HepG2 (cell line): ENCODE measurements around the gene PIP4K2B. TPM values are rescaled to one million over a fixed set of nuclear protein-coding genes. Genes with fewer than 3 reads are reported as not detected.

Experiments
- EEA1 ChIP-seq: sonication (generic); formaldehyde crosslinking; IDR thresholded peaks from 2 replicates; pipeline ENCODE4 v1.5.1; 2020; ENCODE audit warnings: mild to moderate bottlenecking, missing genetic modification reagents, borderline replicate concordance
- MAZ ChIP-seq, 2 experiments: sonication (generic) in 1 of 2; formaldehyde crosslinking in 1 of 2; IDR thresholded peaks; 2 replicates each; pipeline versions ENCODE4 v1.5.0 to v1.6.1; 2012 to 2020; ENCODE audit warnings: low read depth in 2 of 2, mild to moderate bottlenecking in 2 of 2, borderline replicate concordance in 1 of 2, improper control_type of control experiment in 1 of 2, low read length in 1 of 2, missing genetic modification reagents in 1 of 2, moderate library complexity in 1 of 2
- NR2F2 ChIP-seq: IDR thresholded peaks from 2 replicates; pipeline ENCODE4 v1.6.1; 2012; ENCODE audit warnings: low read depth, inconsistent platforms, borderline replicate concordance
- PHF20 ChIP-seq: sonication (generic); formaldehyde crosslinking; IDR thresholded peaks from 2 replicates; pipeline ENCODE4 v1.5.0; 2020; ENCODE audit warnings: mild to moderate bottlenecking, missing genetic modification reagents
- ZNF552 ChIP-seq: sonication (generic); formaldehyde crosslinking; IDR thresholded peaks from 2 replicates; pipeline ENCODE4 v1.9.0; 2022; ENCODE audit warnings: missing genetic modification reagents, mild to moderate bottlenecking, borderline replicate concordance
- ZNF850 ChIP-seq: sonication (generic); formaldehyde crosslinking; conservative IDR thresholded peaks from 2 replicates; pipeline ENCODE4 v1.9.0; 2021; ENCODE audit warnings: mild to moderate bottlenecking, missing genetic modification reagents
- polyA plus RNA-seq, 8 experiments: library from polyadenylated mRNA; depleted of rRNA in 3 of 8; stranded (reverse) in 7 of 8; unstranded in 1 of 8; fragments of >200 nt; fragmentation: Illumina TruSeq in 4 of 8; extraction: Trizol in 4 of 8; gene quantifications; 2 replicates each; pipeline versions ENCODE4 v1.2.1 to v1.2.3, GENCODE V29; 2011 to 2016; ENCODE audit warnings: low read depth in 4 of 8, missing spikeins in 1 of 8, mixed read lengths in 1 of 8; ENCODE audit not compliant: insufficient read depth in 1 of 8
- total RNA-seq, 5 experiments: library from RNA; depleted of rRNA; stranded (reverse); fragments of >200 nt; fragmentation: Illumina TruSeq; extraction: Trizol; gene quantifications; 2 replicates each; pipeline ENCODE4 v1.2.3, GENCODE V29; 2016; ENCODE audit warnings: low read depth in 1 of 5
- TF ChIP-seq, protein P1 (sequence below), 2 experiments: fragments of 450-650 bp in 1 of 2; sonication (generic) in 1 of 2; formaldehyde crosslinking in 1 of 2; IDR thresholded peaks; 2 replicates each; pipeline versions ENCODE4 v1.6.1 to v1.8.0; 2016 to 2022; ENCODE audit warnings: antibody characterized with exemption in 1 of 2, mild to moderate bottlenecking in 1 of 2, missing genetic modification reagents in 1 of 2
- TF ChIP-seq, protein P2 (sequence below): sonication (generic); formaldehyde crosslinking; conservative IDR thresholded peaks from 2 replicates; pipeline ENCODE4 v1.8.1; 2023; ENCODE audit warnings: missing genetic modification reagents
- TF ChIP-seq, protein P3 (sequence below): sonication (generic); formaldehyde crosslinking; IDR thresholded peaks from 2 replicates; pipeline ENCODE4 v1.4.0; 2020; ENCODE audit warnings: missing genetic modification reagents, borderline replicate concordance
- TF ChIP-seq, protein P4 (sequence below): sonication (generic); formaldehyde crosslinking; IDR thresholded peaks from 2 replicates; pipeline ENCODE4 v1.5.0; 2020; ENCODE audit warnings: mild to moderate bottlenecking, missing genetic modification reagents, moderate library complexity

The PIP4K2B gene
- total and polyA plus RNA-seq, 2 of the 13 experiments (the other 11 are each of a cell fraction or from before 2014, with no cell fraction given): 20.4 to 54.0 TPM

DNA sequence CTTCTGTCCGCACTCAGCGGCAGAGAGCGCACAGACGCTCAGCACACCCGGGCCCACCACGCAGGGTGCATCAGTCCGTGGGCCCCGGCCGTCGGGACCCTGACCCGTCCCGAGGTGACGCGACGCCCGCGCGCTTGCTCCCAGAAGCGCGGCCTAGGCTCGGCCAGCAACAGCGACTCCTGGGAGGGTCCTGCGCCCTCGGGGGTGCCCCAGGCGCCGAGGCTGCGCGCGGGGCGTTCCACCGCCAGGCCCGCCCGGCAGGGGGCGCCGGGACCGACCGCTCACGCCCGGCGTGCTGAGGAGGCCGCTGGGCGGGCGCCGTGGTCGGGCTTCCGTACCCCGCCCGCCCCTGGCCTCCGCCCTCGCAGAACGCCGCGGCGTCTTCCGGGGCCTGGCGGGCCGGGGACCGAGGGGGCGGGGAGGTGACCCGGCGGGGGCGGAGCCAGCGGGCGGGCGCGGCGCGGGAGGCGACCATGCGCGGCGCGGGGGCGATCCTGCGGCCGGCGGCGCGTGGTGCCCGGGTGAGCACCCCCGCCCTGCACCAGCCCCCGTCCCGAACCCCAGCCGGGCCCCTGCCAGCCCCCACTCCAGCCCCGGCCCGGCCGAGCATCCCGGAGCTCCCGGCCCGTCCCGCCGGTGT is 69.3 kb downstream of the PIP4K2B start, which contains the start of gene CISD3 (continued):
- TF ChIP-seq, protein P1, sequence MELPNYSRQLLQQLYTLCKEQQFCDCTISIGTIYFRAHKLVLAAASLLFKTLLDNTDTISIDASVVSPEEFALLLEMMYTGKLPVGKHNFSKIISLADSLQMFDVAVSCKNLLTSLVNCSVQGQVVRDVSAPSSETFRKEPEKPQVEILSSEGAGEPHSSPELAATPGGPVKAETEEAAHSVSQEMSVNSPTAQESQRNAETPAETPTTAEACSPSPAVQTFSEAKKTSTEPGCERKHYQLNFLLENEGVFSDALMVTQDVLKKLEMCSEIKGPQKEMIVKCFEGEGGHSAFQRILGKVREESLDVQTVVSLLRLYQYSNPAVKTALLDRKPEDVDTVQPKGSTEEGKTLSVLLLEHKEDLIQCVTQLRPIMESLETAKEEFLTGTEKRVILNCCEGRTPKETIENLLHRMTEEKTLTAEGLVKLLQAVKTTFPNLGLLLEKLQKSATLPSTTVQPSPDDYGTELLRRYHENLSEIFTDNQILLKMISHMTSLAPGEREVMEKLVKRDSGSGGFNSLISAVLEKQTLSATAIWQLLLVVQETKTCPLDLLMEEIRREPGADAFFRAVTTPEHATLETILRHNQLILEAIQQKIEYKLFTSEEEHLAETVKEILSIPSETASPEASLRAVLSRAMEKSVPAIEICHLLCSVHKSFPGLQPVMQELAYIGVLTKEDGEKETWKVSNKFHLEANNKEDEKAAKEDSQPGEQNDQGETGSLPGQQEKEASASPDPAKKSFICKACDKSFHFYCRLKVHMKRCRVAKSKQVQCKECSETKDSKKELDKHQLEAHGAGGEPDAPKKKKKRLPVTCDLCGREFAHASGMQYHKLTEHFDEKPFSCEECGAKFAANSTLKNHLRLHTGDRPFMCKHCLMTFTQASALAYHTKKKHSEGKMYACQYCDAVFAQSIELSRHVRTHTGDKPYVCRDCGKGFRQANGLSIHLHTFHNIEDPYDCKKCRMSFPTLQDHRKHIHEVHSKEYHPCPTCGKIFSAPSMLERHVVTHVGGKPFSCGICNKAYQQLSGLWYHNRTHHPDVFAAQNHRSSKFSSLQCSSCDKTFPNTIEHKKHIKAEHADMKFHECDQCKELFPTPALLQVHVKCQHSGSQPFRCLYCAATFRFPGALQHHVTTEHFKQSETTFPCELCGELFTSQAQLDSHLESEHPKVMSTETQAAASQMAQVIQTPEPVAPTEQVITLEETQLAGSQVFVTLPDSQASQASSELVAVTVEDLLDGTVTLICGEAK (IDR thresholded peaks at IDR 0.05): no peak
- TF ChIP-seq, protein P1 (CRISPR knock-in tag; IDR thresholded peaks at IDR 0.05): peak; percentile 77
- TF ChIP-seq PHF20 (CRISPR knock-in tag) (no peak), MAZ (IDR thresholded peaks at IDR 0.05; ENCODE audit: borderline replicate concordance, low read depth, low read length) (peak; percentile 58), MAZ (CRISPR knock-in tag; IDR thresholded peaks at IDR 0.05; ENCODE audit: low read depth) (peak; percentile 98), NR2F2 (no peak), EEA1 (CRISPR knock-in tag) (peak; percentile 7; the same call in 1 of the 2 replicates), ZNF850 (CRISPR knock-in tag) (no peak), ZNF552 (CRISPR knock-in tag) (no peak)
- TF ChIP-seq, protein P2, sequence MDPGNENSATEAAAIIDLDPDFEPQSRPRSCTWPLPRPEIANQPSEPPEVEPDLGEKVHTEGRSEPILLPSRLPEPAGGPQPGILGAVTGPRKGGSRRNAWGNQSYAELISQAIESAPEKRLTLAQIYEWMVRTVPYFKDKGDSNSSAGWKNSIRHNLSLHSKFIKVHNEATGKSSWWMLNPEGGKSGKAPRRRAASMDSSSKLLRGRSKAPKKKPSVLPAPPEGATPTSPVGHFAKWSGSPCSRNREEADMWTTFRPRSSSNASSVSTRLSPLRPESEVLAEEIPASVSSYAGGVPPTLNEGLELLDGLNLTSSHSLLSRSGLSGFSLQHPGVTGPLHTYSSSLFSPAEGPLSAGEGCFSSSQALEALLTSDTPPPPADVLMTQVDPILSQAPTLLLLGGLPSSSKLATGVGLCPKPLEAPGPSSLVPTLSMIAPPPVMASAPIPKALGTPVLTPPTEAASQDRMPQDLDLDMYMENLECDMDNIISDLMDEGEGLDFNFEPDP: no peak
- TF ChIP-seq, protein P3, sequence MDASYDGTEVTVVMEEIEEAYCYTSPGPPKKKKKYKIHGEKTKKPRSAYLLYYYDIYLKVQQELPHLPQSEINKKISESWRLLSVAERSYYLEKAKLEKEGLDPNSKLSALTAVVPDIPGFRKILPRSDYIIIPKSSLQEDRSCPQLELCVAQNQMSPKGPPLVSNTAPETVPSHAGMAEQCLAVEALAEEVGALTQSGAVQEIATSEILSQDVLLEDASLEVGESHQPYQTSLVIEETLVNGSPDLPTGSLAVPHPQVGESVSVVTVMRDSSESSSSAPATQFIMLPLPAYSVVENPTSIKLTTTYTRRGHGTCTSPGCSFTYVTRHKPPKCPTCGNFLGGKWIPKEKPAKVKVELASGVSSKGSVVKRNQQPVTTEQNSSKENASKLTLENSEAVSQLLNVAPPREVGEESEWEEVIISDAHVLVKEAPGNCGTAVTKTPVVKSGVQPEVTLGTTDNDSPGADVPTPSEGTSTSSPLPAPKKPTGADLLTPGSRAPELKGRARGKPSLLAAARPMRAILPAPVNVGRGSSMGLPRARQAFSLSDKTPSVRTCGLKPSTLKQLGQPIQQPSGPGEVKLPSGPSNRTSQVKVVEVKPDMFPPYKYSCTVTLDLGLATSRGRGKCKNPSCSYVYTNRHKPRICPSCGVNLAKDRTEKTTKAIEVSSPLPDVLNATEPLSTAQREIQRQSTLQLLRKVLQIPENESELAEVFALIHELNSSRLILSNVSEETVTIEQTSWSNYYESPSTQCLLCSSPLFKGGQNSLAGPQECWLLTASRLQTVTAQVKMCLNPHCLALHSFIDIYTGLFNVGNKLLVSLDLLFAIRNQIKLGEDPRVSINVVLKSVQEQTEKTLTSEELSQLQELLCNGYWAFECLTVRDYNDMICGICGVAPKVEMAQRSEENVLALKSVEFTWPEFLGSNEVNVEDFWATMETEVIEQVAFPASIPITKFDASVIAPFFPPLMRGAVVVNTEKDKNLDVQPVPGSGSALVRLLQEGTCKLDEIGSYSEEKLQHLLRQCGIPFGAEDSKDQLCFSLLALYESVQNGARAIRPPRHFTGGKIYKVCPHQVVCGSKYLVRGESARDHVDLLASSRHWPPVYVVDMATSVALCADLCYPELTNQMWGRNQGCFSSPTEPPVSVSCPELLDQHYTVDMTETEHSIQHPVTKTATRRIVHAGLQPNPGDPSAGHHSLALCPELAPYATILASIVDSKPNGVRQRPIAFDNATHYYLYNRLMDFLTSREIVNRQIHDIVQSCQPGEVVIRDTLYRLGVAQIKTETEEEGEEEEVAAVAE (CRISPR knock-in tag): peak; percentile 53; the same call in 1 of the 2 replicates
- TF ChIP-seq, protein P4, sequence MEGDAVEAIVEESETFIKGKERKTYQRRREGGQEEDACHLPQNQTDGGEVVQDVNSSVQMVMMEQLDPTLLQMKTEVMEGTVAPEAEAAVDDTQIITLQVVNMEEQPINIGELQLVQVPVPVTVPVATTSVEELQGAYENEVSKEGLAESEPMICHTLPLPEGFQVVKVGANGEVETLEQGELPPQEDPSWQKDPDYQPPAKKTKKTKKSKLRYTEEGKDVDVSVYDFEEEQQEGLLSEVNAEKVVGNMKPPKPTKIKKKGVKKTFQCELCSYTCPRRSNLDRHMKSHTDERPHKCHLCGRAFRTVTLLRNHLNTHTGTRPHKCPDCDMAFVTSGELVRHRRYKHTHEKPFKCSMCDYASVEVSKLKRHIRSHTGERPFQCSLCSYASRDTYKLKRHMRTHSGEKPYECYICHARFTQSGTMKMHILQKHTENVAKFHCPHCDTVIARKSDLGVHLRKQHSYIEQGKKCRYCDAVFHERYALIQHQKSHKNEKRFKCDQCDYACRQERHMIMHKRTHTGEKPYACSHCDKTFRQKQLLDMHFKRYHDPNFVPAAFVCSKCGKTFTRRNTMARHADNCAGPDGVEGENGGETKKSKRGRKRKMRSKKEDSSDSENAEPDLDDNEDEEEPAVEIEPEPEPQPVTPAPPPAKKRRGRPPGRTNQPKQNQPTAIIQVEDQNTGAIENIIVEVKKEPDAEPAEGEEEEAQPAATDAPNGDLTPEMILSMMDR: peak; percentile 79
